WI38 (cell line): ENCODE results near the gene CTIF.

ENCODE experiments used
- H3K4me3 ChIP-seq: 2 replicates; pipeline ENCODE4 v1.5.1; 2011; ENCODE audit warnings: low read depth, mild to moderate bottlenecking, control low read depth, low read length
- TF ChIP-seq, protein P1 (sequence below): IDR thresholded peaks from 2 replicates; pipeline ENCODE4 v1.5.1; 2012; ENCODE audit warnings: low read depth, mild to moderate bottlenecking, control low read depth, low read length

The CTIF gene

DNA sequence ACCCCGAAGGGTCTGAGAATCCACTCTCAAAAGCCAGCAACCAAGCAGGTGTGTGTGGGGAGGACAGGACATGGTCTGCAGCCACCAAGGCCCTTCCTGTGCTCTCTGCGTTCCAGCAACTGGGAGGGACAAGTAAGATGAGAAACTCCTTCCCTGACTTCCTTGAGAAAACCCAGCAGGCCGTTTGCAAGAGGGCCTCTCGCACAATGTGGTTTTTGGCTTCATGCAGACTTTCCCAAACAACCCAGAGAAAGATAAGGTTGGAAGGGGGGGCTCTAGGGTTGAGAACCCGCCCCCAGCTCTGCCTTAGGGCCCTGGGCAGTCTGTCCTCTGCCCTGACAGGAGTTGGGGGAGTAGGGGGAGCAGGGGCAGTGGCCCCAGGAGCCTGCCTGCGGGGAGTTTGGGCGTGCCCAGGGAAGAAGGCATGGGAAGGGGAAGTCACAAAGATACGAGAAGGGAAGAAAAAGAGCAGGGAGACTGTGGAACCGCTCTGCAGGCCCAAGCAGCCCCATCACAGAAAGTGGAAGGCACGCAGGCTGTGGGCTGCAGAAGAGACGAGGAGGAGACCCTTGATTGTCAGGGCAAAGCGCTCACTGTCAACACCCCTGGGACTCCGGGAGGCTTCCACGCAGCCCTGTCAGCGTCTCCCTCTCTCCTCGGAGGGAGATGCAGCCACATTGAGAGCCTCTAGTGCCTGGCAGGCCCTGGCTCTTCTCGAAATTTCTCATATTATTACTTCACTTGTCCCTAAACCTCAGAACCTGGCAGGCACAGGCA lies 312.2 kb downstream of the CTIF start:
- TF ChIP-seq, protein P1, sequence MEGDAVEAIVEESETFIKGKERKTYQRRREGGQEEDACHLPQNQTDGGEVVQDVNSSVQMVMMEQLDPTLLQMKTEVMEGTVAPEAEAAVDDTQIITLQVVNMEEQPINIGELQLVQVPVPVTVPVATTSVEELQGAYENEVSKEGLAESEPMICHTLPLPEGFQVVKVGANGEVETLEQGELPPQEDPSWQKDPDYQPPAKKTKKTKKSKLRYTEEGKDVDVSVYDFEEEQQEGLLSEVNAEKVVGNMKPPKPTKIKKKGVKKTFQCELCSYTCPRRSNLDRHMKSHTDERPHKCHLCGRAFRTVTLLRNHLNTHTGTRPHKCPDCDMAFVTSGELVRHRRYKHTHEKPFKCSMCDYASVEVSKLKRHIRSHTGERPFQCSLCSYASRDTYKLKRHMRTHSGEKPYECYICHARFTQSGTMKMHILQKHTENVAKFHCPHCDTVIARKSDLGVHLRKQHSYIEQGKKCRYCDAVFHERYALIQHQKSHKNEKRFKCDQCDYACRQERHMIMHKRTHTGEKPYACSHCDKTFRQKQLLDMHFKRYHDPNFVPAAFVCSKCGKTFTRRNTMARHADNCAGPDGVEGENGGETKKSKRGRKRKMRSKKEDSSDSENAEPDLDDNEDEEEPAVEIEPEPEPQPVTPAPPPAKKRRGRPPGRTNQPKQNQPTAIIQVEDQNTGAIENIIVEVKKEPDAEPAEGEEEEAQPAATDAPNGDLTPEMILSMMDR = no peak
- H3K4me3 ChIP-seq = no peak overlapping the region

DNA sequence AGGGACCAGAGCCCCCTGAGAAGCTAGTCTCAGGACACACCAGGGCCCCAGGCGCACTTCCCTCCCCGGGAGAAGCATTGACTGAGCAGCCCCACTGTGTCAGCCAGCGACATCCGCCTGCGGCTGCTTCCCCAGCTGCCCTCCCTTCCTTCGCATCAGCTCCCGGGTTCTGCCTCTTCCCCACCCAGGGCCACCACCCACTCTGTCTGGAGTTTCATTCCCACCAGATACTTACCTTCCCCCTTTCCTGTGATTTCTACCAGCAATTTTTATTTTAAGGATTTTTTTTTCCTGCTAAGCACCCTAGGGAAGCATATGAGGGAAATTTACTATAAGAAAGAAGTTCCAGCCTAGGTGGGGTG lies 312.7 kb downstream of the CTIF start:
- H3K4me3 ChIP-seq = no peak overlapping the region
- TF ChIP-seq, protein P1 = no peak

DNA sequence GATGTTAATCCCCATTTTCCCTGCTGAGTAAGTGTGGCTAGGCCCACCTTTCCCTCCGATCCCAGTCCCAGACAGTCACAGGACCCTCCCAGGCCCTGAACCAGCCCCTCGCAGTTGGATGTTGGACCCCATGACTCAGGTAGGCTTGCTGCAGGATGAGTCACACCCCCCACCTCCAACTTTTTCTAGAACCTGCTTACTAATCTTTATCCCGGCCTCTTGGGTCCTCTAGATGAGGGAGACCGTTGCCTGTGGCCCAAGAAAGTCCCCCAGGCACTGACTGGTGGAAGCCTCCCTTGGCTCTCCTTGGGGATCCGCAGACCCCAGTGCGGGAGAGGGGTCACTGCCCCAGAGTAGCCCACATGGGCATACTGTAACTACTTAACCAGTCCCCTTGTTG lies 313.5 kb downstream of the CTIF start:
- H3K4me3 ChIP-seq = no peak overlapping the region
- TF ChIP-seq, protein P1 = no peak

DNA sequence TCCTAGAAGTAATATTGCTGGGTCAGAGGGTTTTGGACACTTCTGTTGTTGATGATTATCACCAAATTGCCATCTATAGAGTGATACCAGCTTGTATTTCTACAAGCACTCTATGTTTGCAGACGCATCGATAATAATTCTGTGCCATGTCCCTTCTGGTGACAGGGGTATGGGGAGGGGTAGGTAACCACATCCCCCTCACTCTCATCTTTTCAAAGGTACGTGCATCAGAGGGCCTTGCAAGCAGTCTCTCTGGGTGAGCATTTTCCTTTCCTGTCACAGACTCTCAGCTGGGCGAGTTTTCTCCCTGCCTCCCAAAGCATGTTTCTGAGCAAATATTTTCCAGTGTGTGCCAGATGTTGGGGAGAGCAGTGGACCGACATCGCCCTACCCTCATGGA lies 314.0 kb downstream of the CTIF start:
- no peak overlapping the region for H3K4me3 ChIP-seq
- TF ChIP-seq, protein P1 = no peak

DNA sequence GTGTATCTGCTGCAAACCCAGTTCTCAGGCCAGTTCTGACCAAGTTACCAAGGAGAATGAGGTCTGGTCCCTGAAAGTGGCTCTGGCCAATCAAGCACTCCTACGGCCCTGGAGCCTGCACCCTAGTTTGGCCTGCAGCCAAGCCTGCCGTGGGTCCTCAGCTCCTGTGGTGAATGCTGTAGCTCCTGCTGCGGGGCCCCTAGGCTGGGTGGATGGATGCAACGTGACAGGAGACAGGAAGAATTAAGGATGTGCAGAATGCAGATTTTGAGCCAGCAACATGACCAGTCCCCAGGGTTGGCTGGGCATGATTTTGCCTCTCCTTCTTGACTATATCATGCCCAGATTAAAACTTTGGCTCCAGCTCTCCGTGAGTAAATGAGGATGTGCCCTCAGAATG lies 314.8 kb downstream of the CTIF start:
- TF ChIP-seq, protein P1 = no peak

DNA sequence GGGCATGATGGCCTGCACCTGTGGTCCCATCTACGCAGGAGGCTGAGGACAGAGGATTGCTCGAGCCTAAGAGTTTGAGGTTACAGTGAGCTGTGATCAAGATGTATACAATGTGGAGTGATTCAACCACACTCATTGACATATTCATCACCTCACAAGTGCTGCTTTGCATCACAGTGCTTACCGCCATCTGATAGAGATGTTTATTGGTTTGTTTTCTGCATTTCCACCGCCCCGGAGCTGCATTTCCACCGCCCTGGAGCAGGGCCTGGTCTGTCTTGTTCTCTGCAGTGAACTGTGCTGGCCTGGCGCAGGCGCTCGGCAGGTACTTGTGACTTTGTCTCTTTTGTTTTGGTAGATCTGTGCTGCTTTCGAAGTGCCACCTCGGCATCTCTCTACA lies 315.9 kb downstream of the CTIF start:
- TF ChIP-seq, protein P1 = no peak
- H3K4me3 ChIP-seq = no peak overlapping the region

More for the DNA sequence above, 314.8 kb downstream of the CTIF start:
- H3K4me3 ChIP-seq = no peak overlapping the region

DNA sequence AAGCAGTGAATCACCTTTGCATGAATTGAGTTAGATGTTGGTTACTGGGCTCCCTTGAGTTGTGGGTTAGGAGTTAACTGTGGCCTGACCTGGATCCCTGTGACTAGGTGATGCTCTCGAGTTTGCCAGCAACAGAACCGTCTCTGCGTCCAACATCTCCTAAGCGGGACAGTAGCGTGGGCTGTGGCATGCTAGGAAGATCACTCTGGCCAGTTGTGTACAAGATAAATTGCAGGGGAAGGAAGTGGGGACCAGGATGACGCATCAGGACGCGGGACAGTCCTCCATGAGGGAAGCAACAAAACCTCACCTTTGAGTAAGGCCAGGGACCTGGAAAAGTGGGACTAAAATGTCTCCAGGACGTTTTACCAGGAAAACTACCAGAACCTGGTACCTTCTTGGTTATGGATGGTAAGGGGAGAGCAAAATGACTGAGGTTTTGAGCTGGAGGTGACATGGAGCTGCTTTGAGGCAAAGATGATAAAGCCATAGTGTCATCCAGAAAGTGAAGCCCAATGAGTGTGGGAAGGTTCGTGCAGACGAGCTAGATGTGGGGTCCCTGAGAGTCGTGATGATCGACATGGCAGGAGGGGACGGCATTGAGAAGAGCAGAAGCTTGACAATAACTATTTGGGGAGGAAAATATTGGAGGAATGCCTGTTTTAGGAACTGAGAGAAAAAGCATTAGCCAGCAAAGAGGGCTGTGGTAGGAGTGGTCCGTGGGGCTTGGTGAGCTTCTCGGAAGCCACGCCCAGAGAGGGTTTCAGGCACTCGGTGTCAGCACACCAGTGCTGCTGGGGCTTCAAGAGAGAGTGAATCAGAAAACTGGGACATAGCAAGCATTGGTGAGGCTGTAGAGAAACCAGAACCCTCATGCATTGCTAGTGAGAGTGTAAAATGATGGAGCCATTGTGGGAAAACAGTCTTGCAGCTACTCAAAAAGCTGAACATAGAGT lies 316.9 kb downstream of the CTIF start:
- TF ChIP-seq, protein P1 = no peak
- H3K4me3 ChIP-seq = no peak overlapping the region
